NCI-H345 treated with DMSO at 0.1 percent for 48 hours (cell line): ENCODE measurements around the gene WNT5B.
"Not testable (repeated sequence)": the region's sequence is repeated elsewhere in the genome, so short reads cannot be mapped to it uniquely, and the experiment has no call there.

ENCODE experiments used
- DNase-seq: peaks from one replicate; lab custom pipeline; 2025; ENCODE audit not compliant: unreplicated experiment; lab: John Stamatoyannopoulos, UW

Gene WNT5B

GRCh38 chr12:1595690-1596347 is 33.2 kb upstream of the WNT5B start:
- DNase-seq, result no peak

GRCh38 chr12:1598757-1599156 is 30.3 kb upstream of the WNT5B start:
- DNase-seq, result no peak

- not testable (repeated sequence) for DNase-seq
Measured at GRCh38 chr12:1602706-1603105, 26.3 kb upstream of the WNT5B start.

GRCh38 chr12:1603269-1603993 is 25.6 kb upstream of the WNT5B start:
- no peak for DNase-seq

GRCh38 chr12:1604464-1604863 is 24.6 kb upstream of the WNT5B start:
- DNase-seq, result no peak

- peak; percentile 69 for DNase-seq
Measured at GRCh38 chr12:1605129-1606020, 23.7 kb upstream of the WNT5B start.

GRCh38 chr12:1606021-1606622 is 22.9 kb upstream of the WNT5B start:
- peak; percentile 59 for DNase-seq

- no peak for DNase-seq
Measured at GRCh38 chr12:1607940-1608712, 20.9 kb upstream of the WNT5B start.

- no peak for DNase-seq
Measured at GRCh38 chr12:1608713-1609119, 20.3 kb upstream of the WNT5B start.

GRCh38 chr12:1610072-1610643 is 18.9 kb upstream of the WNT5B start:
- DNase-seq, result no peak

- DNase-seq, result no peak
Measured at GRCh38 chr12:1611803-1612572, 17.0 kb upstream of the WNT5B start.

- no peak for DNase-seq
Measured at GRCh38 chr12:1613860-1614259, 15.2 kb upstream of the WNT5B start.

GRCh38 chr12:1614360-1614759 is 14.7 kb upstream of the WNT5B start:
- DNase-seq, result no peak

- DNase-seq, result no peak
Measured at GRCh38 chr12:1616233-1617066, 12.6 kb upstream of the WNT5B start.

GRCh38 chr12:1618489-1618888 is 10.5 kb upstream of the WNT5B start:
- DNase-seq, result no peak

- DNase-seq, result no peak
Measured at GRCh38 chr12:1619159-1619558, 9.9 kb upstream of the WNT5B start.

- no peak for DNase-seq
Measured at GRCh38 chr12:1619587-1619986, 9.4 kb upstream of the WNT5B start.

- no peak for DNase-seq
Measured at GRCh38 chr12:1620092-1620491, 8.9 kb upstream of the WNT5B start.

GRCh38 chr12:1622406-1622805 is 6.6 kb upstream of the WNT5B start:
- DNase-seq, result no peak
